ENCODE results near the gene ANO6. TPM values are rescaled to one million over a fixed set of nuclear protein-coding genes. Genes with fewer than 3 reads are reported as not detected.

The ANO6 gene
- total RNA-seq, 1 donor from 2014 or later = 64.1 TPM

GRCh38 chr12:45356822-45357538 lies 141.1 kb downstream of the ANO6 start:
- Histone ChIP-seq H3K4me3 (no peak overlapping the region), H3K36me3 (peaks cover 10% of the 10 kb centered on the region), H3K4me1 (no peaks in the 10 kb centered on the region), H3K27me3 (ENCODE audit: low read depth) (no peaks in the 10 kb centered on the region), H3K9me3 (peaks cover 1% of the 10 kb centered on the region), H3K27ac (no peak overlapping the region)
- ATAC-seq (no peak), DNase-seq (no peak)
- intact Hi-C loops (cut with DNase I) = no loop called here
- TF ChIP-seq CTCF (IDR thresholded peaks at IDR 0.05) = no peak

GRCh38 chr12:45357539-45358417 lies 141.9 kb downstream of the ANO6 start:
- Histone ChIP-seq H3K9me3 (peaks cover 9% of the 10 kb centered on the region), H3K36me3 (peaks cover 9% of the 10 kb centered on the region), H3K27me3 (ENCODE audit: low read depth) (no peaks in the 10 kb centered on the region), H3K4me1 (no peaks in the 10 kb centered on the region), H3K27ac (no peak overlapping the region), H3K4me3 (no peak overlapping the region)
- intact Hi-C loops (cut with DNase I) = no loop called here
- DNase-seq (no peak), ATAC-seq (peak; percentile 56 to 58)
- TF ChIP-seq CTCF (IDR thresholded peaks at IDR 0.05) = no peak

GRCh38 chr12:45362291-45362690 lies 146.4 kb downstream of the ANO6 start:
- H3K27me3 ChIP-seq (ENCODE audit: low read depth) = no peaks in the 10 kb centered on the region
- intact Hi-C loops (cut with DNase I) = no loop called here
- H3K27ac ChIP-seq = no peak overlapping the region
- peaks cover 32% of the 10 kb centered on the region for H3K9me3 ChIP-seq
- no peak for TF ChIP-seq CTCF (IDR thresholded peaks at IDR 0.05)
- ATAC-seq (no peak), DNase-seq (no peak)
- H3K4me3 ChIP-seq = no peak overlapping the region
- no peaks in the 10 kb centered on the region for H3K36me3 ChIP-seq
- H3K4me1 ChIP-seq = no peaks in the 10 kb centered on the region

- DNase-seq (no peak), ATAC-seq (no peak)
- Histone ChIP-seq H3K4me3 (no peak overlapping the region), H3K9me3 (peaks cover 32% of the 10 kb centered on the region), H3K27me3 (ENCODE audit: low read depth) (no peaks in the 10 kb centered on the region), H3K36me3 (peaks cover 10% of the 10 kb centered on the region), H3K27ac (no peak overlapping the region), H3K4me1 (no peaks in the 10 kb centered on the region)
- intact Hi-C loops (cut with DNase I) = no loop called here
- no peak for TF ChIP-seq CTCF (IDR thresholded peaks at IDR 0.05)
These were observed 148.0 kb downstream of the ANO6 start for GRCh38 chr12:45363903-45364302.

GRCh38 chr12:45368841-45369489 lies 153.1 kb downstream of the ANO6 start:
- Histone ChIP-seq H3K9me3 (peaks cover 11% of the 10 kb centered on the region), H3K4me1 (no peaks in the 10 kb centered on the region), H3K4me3 (no peak overlapping the region), H3K27ac (no peak overlapping the region), H3K27me3 (ENCODE audit: low read depth) (no peaks in the 10 kb centered on the region), H3K36me3 (peaks cover 28% of the 10 kb centered on the region)
- ATAC-seq (no peak), DNase-seq (no peak)
- intact Hi-C loops (cut with DNase I) = no loop called here
- TF ChIP-seq CTCF (IDR thresholded peaks at IDR 0.05) = no peak

All from lower lobe of right lung (tissue), 2 donors.